ENCODE data around the gene TOM1.

DNA sequence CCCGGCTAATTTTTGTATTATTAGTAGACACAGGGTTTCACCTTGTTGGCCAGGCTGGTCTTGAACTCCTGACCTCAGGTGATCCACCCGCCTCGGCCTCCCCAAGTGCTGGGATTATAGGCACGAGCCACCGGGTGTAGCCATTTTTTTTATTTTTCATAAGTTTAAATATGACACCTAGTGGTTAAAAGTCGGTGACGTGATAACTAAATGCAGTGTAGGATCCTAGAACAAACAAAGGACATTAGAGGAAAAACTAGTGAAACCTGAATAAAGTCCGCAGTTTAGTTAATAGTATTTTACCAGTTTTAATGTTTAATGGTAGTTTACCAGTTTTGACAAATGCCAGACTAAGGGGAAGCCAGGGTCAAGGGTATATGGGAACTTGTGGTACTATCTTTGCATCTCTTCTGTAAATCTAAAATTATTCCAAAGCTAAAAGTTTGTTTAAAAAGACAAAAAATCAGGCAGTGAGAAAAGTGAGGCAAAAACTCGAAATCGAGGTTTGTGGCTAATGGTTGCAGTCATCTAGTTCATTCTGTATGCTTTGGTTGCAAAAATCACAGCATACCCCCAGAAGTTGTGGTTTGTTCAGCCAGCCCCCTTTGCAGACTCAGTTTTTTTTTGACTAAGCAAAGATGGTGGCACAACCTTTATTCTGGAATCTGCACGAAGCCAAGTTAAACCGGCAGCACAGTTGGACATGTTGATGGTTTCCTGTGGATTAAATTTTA is 29.6 kb downstream of the TOM1 start:
- TF ChIP-seq, protein P1, sequence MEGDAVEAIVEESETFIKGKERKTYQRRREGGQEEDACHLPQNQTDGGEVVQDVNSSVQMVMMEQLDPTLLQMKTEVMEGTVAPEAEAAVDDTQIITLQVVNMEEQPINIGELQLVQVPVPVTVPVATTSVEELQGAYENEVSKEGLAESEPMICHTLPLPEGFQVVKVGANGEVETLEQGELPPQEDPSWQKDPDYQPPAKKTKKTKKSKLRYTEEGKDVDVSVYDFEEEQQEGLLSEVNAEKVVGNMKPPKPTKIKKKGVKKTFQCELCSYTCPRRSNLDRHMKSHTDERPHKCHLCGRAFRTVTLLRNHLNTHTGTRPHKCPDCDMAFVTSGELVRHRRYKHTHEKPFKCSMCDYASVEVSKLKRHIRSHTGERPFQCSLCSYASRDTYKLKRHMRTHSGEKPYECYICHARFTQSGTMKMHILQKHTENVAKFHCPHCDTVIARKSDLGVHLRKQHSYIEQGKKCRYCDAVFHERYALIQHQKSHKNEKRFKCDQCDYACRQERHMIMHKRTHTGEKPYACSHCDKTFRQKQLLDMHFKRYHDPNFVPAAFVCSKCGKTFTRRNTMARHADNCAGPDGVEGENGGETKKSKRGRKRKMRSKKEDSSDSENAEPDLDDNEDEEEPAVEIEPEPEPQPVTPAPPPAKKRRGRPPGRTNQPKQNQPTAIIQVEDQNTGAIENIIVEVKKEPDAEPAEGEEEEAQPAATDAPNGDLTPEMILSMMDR (IDR thresholded peaks at IDR 0.05; ENCODE audit: low read depth, low read length) = no peak
- TF ChIP-seq POLR2A (IDR thresholded peaks at IDR 0.05; ENCODE audit: extremely low read depth, insufficient read length) = no peak
